DMS79 (cell line): ENCODE measurements around the gene PRKG1.

Source experiments
- DNase-seq: peaks from one replicate; lab custom pipeline; 2025; lab: John Stamatoyannopoulos, UW

PRKG1 gene

DNA sequence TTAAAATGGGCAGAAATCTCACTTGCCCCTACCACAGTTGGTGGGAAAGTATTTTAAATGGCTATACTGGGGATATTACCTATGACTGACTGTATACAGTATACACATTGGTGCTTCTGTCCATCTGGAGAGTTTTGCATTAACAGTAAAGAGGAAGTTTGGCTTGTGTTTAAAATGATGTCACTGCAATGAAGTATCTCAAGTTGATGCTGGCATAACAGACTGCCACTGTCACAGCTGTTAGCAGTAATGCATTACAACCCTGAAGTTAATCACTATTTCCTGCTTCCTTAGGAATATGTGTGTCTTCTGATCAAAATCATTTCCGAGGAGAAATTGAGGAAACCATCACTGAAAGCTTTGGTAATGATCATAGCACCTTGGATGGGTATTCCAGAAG is 1241.7 kb downstream of the PRKG1 start:
- DNase-seq, result no peak

DNA sequence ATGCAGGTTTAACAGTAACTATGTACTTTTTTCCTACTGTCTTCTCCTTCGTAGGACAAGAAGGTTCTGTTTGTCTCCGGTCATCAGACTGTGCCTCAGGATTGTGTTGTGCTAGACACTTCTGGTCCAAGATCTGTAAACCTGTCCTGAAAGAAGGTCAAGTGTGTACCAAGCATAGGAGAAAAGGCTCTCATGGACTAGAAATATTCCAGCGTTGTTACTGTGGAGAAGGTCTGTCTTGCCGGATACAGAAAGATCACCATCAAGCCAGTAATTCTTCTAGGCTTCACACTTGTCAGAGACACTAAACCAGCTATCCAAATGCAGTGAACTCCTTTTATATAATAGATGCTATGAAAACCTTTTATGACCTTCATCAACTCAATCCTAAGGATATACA is 1242.2 kb downstream of the PRKG1 start:
- DNase-seq, result no peak

DNA sequence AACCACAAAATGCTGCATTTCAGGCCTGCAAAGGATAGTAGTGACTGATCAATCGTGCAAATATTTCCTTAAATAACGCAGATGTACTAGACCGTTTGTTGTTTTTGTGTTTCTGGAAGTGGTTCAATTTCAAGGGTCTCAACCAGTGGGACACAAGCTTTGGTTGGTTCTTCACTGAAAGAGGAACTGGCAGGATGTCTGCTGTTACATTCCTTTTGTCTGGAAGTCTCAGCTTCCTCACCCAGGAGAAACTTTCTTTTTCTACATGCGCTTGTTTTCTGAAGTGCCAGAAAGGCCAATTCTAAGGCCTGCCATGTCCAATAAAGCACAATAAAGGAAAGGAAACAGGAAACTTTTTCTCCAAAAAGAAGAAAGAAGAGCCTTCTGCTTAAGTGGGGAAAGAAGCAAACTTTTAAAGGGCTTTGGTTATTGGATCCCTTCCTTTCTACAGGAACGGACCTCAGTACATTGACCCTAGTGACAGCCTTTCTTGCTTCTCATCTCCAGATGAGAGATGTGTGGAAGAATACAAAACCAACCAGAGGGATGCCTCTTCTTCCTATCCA is 1243.9 kb downstream of the PRKG1 start:
- DNase-seq, result no peak

DNA sequence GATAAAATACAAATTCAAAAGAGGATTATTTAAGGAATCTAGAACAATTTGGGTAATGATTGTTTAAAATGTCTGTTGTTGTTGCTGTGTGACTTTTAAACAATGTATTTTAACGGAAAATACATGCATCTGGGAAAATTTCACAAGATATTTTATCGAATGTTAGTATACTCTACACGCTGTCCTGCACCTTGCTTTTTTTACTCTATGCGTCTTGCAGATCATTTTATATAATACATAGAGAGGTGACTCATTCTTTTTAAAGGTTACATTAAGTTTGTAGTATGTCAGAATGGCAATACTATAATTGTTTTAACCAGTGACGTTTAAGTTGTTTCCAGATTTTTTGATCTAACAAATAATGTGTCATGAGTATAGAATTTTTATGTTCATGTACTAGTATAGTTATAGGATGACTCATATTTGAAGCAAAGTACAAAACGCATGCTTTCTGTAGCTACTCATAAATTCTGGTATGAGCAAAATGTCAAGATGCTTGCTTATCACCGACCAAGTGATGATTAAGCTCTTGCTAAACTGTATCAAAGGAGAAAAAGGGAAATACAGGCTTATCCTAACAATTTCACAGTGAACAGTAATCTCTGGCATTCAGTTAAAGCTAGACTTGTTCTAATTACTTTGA is 1244.7 kb downstream of the PRKG1 start:
- DNase-seq, result no peak

DNA sequence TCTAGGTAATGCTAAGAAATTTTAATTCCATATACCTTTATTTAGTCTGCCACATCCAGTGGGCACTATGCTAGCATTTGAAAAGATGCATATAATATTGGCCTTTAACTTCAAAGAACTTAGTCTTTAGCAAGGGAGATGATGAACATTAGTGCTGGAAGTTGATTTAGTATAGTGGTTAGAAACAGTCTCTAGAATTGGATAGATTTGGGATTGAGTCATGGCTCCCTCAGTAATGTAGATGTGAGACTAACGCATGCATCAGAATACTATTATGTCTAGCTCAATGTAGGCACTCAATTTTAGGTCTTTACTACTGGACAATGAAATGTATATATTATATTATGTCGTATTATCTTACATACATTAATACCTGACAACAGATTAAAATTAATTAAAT is 1245.6 kb downstream of the PRKG1 start:
- no peak for DNase-seq

DNA sequence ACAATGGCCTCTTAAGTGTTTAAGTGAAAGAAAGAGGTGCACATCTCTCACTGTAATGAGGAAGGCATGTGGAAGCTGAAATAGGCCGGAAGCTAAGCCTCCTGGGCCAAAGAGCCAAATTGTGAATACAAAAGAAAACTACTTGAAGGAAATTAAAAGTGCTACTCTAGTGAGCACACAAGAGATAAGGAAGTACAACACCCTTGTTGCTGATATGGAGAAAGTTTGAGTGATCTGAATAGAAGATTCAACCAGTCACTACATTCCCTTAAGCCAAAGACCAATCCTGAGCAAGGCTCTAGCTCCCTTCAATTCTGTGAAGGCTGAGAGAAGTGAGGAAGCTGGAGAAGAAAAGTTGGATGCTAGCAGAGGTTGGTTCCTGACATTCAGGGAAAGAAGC is 1248.0 kb downstream of the PRKG1 start:
- DNase-seq, result no peak

DNA sequence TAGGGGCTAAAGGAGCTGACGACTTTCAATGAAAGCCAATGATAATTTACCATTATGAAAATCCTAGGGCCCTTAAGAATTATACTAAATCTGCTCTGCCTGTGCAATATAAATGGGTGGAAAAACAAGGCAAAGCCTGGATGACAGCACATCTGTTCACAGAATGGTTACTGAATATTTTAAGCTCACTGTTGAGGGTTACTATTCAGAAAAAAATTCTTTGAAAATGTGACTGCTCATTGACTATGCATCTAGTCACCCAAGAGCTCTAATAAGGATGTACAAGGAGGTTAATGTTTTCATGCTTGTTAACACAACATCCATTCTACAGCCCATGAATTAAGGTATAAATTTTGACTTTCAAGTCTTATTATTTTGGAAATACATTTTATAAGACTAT is 1248.6 kb downstream of the PRKG1 start:
- DNase-seq, result no peak

DNA sequence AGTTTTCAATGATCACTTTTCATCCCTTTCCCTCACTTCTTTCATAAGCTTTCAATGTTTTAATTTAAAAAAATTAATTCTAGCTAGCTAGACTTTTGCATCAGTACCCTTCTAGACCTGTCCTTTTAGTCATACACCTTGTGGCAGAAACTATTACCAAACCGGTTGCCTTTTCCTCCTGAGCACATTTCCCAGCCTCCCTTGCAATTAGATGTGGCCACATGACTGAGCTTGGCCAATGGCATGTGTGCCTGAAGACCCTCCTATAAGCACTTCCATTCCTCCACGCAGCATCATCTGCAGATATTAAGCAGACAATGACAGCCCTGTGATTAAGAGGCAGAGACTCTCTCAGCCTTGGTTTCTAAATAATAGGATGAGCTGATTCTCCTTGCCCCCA is 1252.1 kb downstream of the PRKG1 start:
- no peak for DNase-seq

DNA sequence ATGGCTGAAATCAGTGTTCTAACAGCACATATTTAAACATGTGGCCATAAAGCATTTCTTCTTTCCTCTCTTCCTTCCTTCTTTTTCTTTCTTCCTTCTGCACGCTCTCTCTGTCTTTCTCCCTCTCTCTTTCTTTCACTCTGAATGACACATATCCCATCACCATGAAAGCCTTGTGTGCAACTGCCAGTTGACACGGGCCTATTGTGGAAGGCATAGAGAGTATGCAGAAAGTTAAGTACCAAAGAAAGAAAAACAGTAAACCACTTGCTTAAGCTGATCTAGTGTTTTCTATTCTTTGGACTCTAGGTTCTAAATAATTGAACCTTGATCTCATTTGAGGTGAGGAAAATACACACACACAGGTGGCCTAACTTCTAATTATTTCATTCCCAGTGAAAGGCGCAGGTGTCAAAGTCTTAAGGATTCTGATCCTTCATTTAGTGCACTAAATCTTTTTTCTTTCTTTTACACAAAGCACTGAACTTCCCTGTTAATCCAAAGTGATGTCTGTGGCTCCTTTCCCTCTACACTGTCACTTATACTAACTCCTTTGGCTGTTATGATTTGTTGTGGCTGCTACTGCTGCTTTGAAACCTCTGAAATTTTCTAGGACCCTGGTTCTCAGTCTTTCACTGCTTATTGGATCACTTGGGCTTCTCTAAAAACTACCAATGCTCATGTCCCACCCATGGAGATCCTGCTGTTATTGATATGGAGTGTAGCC is 1257.5 kb downstream of the PRKG1 start:
- no peak for DNase-seq

DNA sequence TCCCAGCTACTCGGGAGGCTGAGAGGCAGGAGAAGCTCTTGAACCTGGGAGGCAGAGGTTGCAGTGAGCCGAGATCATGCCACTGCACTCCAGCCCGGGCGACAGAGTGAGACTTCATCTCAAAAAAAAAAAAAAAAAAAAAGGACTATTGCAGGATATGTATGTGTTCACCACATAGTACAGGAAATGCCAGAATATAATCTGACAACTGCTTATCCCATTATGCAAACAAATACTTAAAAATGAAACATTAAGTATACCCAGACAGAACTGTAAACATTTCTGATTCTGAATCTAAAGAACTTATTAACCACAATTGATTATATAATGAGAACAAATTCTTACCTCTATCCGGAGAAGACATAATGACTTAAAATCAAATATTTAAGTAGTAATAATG is 1258.5 kb downstream of the PRKG1 start:
- no peak for DNase-seq

DNA sequence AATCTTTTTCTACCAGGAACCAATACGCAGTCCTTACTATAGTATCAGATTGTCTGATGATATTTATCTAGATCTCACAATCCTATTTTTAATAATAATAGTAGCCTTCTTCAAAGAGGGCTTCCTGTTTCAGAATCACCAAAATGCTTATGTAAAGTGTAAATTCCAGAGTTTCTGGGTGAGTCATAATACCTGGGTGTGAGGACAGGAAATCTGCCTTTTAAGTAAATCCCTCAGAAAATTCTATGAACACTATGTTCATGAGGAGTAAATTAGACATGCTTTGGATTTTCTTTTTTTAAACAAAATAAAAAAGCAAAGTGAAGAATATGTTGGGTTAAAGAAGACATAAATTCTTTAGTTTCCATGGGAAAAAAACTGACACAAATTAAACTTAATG is 1260.3 kb downstream of the PRKG1 start:
- DNase-seq, result no peak

DNA sequence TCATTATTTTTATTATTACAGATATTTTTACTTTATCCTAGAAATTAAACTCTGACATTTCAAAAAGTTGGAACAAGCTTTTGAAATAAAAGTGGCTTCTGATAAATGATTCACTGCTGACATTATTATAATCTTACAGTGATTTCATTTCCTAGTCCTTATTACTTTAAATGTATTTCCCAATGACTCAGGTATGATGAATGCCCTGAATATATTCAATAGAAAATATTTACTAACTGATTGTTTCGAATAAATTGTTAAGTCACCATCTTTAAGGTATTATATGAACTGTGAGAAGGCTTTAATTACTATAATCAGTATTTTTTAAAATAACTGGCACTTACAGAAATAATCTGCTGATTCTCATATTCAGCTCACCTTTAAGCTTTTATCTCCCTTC is 1261.4 kb downstream of the PRKG1 start:
- no peak for DNase-seq

DNA sequence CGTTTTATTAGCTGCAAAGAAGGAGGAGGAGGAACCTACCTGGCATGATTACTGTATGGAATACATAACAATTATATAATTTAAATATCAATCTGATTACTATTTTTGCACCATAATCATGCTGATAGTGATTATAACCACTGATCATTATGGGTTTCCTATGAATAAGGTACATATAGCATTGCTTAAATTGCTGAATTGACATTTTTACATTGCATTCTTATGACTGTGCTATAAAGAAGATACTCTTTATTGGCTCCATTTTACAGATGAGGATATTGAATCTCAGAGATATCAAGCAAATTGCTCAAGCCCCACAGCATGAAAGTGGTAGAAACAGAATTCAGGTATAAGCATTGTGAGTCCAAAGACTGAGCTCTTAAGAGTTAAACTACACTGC is 1262.9 kb downstream of the PRKG1 start:
- no peak for DNase-seq

DNA sequence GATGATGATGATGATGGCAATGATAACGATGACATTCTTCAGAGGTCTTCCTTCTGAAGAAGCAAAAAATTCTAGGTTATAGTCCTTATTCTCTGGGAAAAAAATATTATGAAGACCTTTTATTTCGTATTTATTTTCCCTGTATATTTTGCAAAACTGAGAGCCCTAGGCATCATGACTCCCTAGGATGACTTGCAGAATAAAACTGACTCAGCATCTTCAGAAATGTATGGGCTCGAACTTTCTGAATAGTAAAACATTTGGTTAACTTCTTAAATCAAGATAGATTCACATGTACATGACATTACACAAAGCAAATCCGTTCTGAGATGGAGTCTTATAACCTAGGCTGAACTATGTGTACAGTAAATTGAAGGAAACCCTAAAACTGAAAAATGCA is 1269.2 kb downstream of the PRKG1 start:
- DNase-seq, result no peak

DNA sequence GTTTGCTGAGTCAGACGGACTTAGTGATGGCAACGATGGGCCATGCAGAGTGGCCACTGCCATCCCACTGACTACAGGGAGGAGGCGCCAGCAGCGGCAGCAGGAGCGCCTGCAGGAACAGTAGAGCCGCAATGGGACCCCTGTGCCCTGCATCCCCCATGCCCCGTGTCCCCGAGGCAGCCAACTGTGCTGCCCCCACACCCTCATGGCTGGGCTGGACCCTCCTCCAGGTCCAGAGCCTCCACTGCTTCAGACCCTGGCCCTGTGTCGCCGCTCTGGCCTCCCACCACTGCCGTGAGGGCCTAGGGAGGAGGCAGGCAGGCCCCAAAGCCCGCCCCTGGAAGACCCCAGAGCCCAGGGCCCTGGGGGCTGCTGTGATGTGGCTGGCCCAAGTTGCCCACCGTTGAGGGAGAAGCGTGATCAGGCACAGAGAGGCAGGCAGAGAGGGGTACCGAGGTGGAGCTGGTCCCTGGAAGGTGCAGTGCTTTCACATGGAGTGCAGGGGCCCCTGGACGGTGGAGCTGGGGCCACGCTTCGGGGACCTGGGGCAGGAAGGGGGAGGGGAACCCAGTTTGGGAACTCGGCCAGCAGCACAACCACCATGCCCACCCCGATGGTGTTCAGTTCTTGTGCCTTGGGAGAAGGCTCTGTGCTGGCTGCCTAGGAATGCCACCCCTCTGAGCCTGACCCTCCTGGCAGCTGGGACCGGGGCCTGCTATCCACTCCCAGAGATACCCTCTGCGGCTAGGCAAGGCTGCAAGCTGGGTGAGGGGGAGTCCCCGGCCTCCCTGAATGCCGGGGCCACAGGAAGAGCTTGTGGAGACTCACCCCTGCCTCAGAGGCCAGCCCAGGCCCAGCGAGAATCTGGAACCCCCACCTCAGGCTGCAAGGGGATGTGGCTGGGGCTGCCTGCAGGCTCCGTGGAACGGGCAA is 1272.4 kb downstream of the PRKG1 start:
- no peak for DNase-seq

DNA sequence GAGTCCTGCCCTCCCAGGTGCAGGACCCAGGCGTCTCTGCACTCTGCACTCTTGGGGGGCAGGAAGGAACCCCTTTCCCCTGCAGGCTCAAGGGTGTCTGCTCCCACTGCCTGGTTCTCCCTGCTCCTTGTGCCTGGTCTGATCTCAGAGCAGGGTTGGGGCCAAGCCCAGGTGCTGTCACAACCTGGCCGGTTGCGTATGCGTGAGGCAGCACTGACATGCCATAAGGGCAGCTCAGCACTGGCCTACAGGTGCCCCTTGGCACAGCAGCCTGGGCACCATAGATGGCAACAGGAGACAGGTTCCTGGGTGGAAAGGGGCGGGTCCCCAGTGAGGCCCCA is 1273.0 kb downstream of the PRKG1 start:
- no peak for DNase-seq
